WI38 (cell line): ENCODE data around the gene MASP2.
"Not testable (repeated sequence)": the region's sequence is repeated elsewhere in the genome, so short reads cannot be mapped to it uniquely, and the experiment has no call there.

Experiments used
- H3K4me3 ChIP-seq: 2 replicates; pipeline ENCODE4 v1.5.1; 2011; ENCODE audit warnings: low read depth, mild to moderate bottlenecking, control low read depth, low read length
- TF ChIP-seq, protein P1 (sequence below): IDR thresholded peaks from 2 replicates; pipeline ENCODE4 v1.5.1; 2012; ENCODE audit warnings: low read depth, mild to moderate bottlenecking, control low read depth, low read length

Gene MASP2

DNA sequence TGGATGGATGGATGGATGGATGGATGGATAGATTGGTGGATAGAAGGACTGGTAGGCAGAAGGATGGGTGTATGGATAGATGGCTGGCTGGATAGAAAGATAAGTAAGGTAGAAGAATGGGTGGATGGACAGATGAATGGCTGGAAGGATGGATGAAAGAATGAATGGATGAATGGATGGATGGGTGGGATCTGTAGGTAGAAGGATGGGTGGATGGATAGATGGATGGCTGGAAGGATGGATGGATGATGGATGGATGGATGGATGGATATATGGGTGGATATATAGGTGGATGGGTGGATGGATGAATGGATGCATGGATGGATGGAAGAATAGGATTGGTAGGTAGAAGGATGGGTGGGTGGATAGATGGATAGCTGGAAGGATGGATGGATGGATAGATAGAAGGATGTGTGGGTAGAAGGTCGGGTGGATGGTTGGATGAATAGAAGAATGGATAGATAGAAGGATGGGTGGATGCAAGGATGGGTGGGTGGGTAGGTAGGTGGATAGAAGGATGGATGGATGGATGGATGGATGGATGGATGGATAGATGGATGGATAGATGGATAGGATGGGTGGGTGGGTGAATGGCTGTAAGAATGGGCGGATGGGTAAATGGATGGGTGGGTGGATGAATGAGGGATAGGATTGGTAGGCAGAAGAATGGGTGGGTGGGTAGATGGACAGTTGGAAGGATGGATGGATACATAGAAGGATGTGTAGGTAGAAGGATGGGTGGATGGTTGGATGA lies 7.5 kb downstream of the MASP2 start:
- TF ChIP-seq, protein P1, sequence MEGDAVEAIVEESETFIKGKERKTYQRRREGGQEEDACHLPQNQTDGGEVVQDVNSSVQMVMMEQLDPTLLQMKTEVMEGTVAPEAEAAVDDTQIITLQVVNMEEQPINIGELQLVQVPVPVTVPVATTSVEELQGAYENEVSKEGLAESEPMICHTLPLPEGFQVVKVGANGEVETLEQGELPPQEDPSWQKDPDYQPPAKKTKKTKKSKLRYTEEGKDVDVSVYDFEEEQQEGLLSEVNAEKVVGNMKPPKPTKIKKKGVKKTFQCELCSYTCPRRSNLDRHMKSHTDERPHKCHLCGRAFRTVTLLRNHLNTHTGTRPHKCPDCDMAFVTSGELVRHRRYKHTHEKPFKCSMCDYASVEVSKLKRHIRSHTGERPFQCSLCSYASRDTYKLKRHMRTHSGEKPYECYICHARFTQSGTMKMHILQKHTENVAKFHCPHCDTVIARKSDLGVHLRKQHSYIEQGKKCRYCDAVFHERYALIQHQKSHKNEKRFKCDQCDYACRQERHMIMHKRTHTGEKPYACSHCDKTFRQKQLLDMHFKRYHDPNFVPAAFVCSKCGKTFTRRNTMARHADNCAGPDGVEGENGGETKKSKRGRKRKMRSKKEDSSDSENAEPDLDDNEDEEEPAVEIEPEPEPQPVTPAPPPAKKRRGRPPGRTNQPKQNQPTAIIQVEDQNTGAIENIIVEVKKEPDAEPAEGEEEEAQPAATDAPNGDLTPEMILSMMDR: no peak
- no peak overlapping the region for H3K4me3 ChIP-seq

- TF ChIP-seq, protein P1: peak; percentile 94
- no peak overlapping the region for H3K4me3 ChIP-seq
Measured at GRCh38 chr1:11037740-11038182, 9.3 kb downstream of the MASP2 start.

GRCh38 chr1:11037019-11037739 lies 9.9 kb downstream of the MASP2 start:
- not testable (repeated sequence) for H3K4me3 ChIP-seq

GRCh38 chr1:11031624-11032262 lies 15.3 kb downstream of the MASP2 start:
- TF ChIP-seq, protein P1: no peak
- H3K4me3 ChIP-seq: no peak overlapping the region

GRCh38 chr1:11030865-11031264 lies 16.2 kb downstream of the MASP2 start:
- TF ChIP-seq, protein P1: no peak
- no peak overlapping the region for H3K4me3 ChIP-seq

GRCh38 chr1:11028018-11028417 lies 19.0 kb downstream of the MASP2 start:
- H3K4me3 ChIP-seq: no peak overlapping the region
- TF ChIP-seq, protein P1: no peak

DNA sequence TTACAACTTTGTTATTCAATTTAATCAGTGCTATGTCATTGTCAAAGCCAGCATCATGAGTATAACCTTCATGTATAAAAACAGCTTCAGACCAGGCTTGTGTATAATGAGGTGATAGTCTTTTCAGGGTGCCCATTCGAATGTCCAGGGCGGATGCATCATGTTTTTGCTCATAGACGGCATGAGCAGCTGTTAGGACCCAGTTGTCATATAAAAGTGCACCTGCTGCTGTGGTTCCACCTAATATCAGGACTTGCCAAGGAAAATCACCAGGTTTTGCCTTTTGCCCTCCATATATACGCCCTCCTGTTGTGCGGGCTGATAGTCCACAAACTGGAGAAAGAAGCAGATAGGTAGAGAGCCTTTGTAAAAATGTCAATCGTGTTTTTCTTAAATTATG lies 19.7 kb downstream of the MASP2 start:
- TF ChIP-seq, protein P1: no peak
- no peak overlapping the region for H3K4me3 ChIP-seq
